ENCODE results near the gene TANGO2.

TANGO2 gene

GRCh38 chr22:20014526-20015186 is 6.3 kb upstream of the TANGO2 start:
- DNase-seq = peak; percentile 36

GRCh38 chr22:20015187-20015625 is 5.7 kb upstream of the TANGO2 start:
- peak; percentile 30 for DNase-seq

- peak; percentile 66 for DNase-seq
Measured at GRCh38 chr22:20015971-20016733, 4.8 kb upstream of the TANGO2 start.

- peak; percentile 94 for DNase-seq
Measured at GRCh38 chr22:20016734-20017621, 3.9 kb upstream of the TANGO2 start, which contains the start of gene ARVCF. ARVCF (minus strand) TSS chr22:20016823; CDS start chr22:19990794, 26,029 bp downstream.

GRCh38 chr22:20017622-20017958 is 3.3 kb upstream of the TANGO2 start:
- DNase-seq = no peak

GRCh38 chr22:20018001-20018400 is 2.9 kb upstream of the TANGO2 start:
- DNase-seq = no peak

- DNase-seq = no peak
Measured at GRCh38 chr22:20019661-20020532, 1.0 kb upstream of the TANGO2 start.

- DNase-seq = peak; percentile 69
Measured at GRCh38 chr22:20021196-20022181, 579 bp downstream of the TANGO2 start.

GRCh38 chr22:20022231-20022977 is 1.5 kb downstream of the TANGO2 start:
- peak; percentile 67 for DNase-seq

- DNase-seq = peak; percentile 49
Measured at GRCh38 chr22:20022978-20023613, 2.2 kb downstream of the TANGO2 start.

GRCh38 chr22:20024225-20024624 is 3.3 kb downstream of the TANGO2 start:
- DNase-seq = peak; percentile 34

- DNase-seq = peak; percentile 49
Measured at GRCh38 chr22:20024650-20025397, 3.9 kb downstream of the TANGO2 start.

GRCh38 chr22:20025401-20026203 is 4.7 kb downstream of the TANGO2 start:
- peak; percentile 98 for DNase-seq

GRCh38 chr22:20026204-20026908 is 5.4 kb downstream of the TANGO2 start:
- no peak for DNase-seq

- DNase-seq = no peak
Measured at GRCh38 chr22:20026996-20027601, 6.2 kb downstream of the TANGO2 start.

- DNase-seq = peak; percentile 76
Measured at GRCh38 chr22:20027966-20028854, 7.3 kb downstream of the TANGO2 start.

Data from hematopoietic multipotent progenitor cell treated with erythropoietin and hydrocortisone succinate and interleukin-3 and kit ligand, for 6 days (in vitro differentiated cells).